Measurements from ENCODE around the gene ARFGEF3. TPM values are rescaled to one million over a fixed set of nuclear protein-coding genes. Genes with fewer than 3 reads are reported as not detected.

Gene ARFGEF3
- total and polyA plus RNA-seq, 4 donors: 4.7 to 28.1 (median 14.0) TPM

DNA sequence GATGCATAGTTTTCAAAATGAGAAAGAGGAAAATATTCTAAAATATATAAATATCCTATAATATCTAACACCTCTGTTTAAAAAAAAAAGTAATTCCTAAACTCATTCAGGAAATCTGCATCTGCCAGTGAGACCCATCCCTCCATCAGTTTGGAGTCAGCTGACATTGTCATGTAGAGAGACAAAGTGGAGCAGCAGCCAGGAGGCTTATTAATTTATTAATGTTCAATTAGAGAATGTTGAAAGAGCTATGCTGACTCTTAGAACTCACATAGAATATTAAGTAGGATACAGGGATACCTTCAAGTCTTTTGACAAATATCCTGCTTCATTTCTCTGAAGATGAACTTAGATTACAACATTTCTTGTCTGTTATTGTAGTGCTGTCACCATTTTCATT lies 41.8 kb upstream of the ARFGEF3 start:
- Histone ChIP-seq H3K9me3 (ENCODE audit: control insufficient read depth in 4 of 4, insufficient read depth in 3 of 4, low read length in 3 of 4) (no peaks in the 10 kb centered on the region), H3K4me3 (no peak overlapping the region), H3K9ac (ENCODE audit: insufficient read depth in 1 of 2, low read length in 2 of 2) (no peak overlapping the region), H3K4me1 (ENCODE audit: control insufficient read depth in 5 of 5, insufficient read depth in 5 of 5, low read length in 5 of 5) (no peaks in the 10 kb centered on the region), H3K36me3 (ENCODE audit: control insufficient read depth in 4 of 4, insufficient read depth in 4 of 4, low read length in 4 of 4) (no peaks in the 10 kb centered on the region), H3K27me3 (ENCODE audit: control insufficient read depth in 3 of 3, insufficient read depth in 3 of 3, low read length in 2 of 3) (no peaks in the 10 kb centered on the region), H3K27ac (ENCODE audit: low read depth in 1 of 2, low read length in 1 of 2) (no peak overlapping the region)
- no peak for TF ChIP-seq CTCF (IDR thresholded peaks at IDR 0.05; ENCODE audit: control extremely low read depth, extremely low read depth)
- ATAC-seq (ENCODE audit: insufficient read depth, low FRiP score) (no peak), DNase-seq (no peak)

DNA sequence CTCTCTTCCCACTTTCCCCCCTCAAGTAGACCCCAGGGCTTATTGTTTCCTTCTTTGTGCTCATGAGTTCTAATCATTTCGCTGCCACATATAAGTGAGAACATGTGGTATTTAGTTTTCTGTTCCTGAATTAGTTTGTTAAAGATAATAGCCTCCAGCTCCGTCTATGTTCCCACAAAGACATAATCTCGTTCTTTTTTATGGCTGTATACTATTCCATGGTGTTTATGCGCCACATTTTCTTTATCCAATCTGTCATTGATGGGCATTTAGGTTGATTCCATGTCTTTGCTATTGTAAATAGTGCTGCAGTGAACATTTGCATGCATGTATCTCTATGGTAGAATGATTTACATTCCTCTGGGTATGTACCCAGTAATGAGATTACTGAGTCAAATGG lies 37.6 kb upstream of the ARFGEF3 start:
- H3K9ac ChIP-seq (ENCODE audit: insufficient read depth in 1 of 2, low read length in 2 of 2): no peak overlapping the region
- no peak for ATAC-seq (ENCODE audit: insufficient read depth, low FRiP score)
- no peaks in the 10 kb centered on the region for H3K9me3 ChIP-seq (ENCODE audit: control insufficient read depth in 4 of 4, insufficient read depth in 3 of 4, low read length in 3 of 4)
- no peaks in the 10 kb centered on the region for H3K27me3 ChIP-seq (ENCODE audit: control insufficient read depth in 3 of 3, insufficient read depth in 3 of 3, low read length in 2 of 3)
- H3K36me3 ChIP-seq (ENCODE audit: control insufficient read depth in 4 of 4, insufficient read depth in 4 of 4, low read length in 4 of 4): no peaks in the 10 kb centered on the region
- H3K4me1 ChIP-seq (ENCODE audit: control insufficient read depth in 5 of 5, insufficient read depth in 5 of 5, low read length in 5 of 5): no peaks in the 10 kb centered on the region
- no peak overlapping the region for H3K27ac ChIP-seq (ENCODE audit: low read depth in 1 of 2, low read length in 1 of 2)
- no peak overlapping the region for H3K4me3 ChIP-seq
- WGBS, 2 donors: 85 to 96% methylated on average over 4 of the region's 4 CpGs
- TF ChIP-seq CTCF (IDR thresholded peaks at IDR 0.05; ENCODE audit: control extremely low read depth, extremely low read depth): no peak
- DNase-seq: no peak

DNA sequence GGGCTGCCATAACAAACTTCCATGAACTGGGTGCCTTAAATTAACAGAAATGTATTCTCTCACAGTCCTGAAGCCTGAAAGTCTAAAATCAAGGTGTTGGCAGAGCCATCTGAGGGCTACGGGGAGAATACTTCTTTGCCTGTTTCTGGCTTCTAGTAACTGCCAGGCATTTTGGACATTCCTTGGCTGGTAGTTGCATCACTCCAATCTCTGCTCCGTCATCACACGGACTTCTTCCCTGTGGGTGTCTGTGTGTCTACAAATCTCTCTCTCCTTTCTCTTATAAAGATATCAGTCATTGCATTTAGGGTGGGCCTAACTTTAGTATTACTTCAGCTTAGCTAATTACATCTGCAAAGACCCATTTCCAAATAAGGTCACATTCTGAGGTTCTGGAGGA lies 33.6 kb upstream of the ARFGEF3 start:
- Histone ChIP-seq H3K27ac (ENCODE audit: low read depth in 1 of 2, low read length in 1 of 2) (no peak overlapping the region), H3K36me3 (ENCODE audit: control insufficient read depth in 4 of 4, insufficient read depth in 4 of 4, low read length in 4 of 4) (no peaks in the 10 kb centered on the region), H3K9ac (ENCODE audit: insufficient read depth in 1 of 2, low read length in 2 of 2) (no peak overlapping the region), H3K27me3 (ENCODE audit: control insufficient read depth in 3 of 3, insufficient read depth in 3 of 3, low read length in 2 of 3) (no peaks in the 10 kb centered on the region), H3K9me3 (ENCODE audit: control insufficient read depth in 4 of 4, insufficient read depth in 3 of 4, low read length in 3 of 4) (no peaks in the 10 kb centered on the region), H3K4me1 (ENCODE audit: control insufficient read depth in 5 of 5, insufficient read depth in 5 of 5, low read length in 5 of 5) (no peaks in the 10 kb centered on the region), H3K4me3 (no peak overlapping the region)
- ATAC-seq (ENCODE audit: insufficient read depth, low FRiP score) (no peak), DNase-seq (no peak)
- 92 to 95% methylated on average over 3 of the region's 3 CpGs for WGBS, 2 donors
- no peak for TF ChIP-seq CTCF (IDR thresholded peaks at IDR 0.05; ENCODE audit: control extremely low read depth, extremely low read depth)

GRCh38 chr6:138129190-138129589 lies 32.5 kb upstream of the ARFGEF3 start:
- ATAC-seq (ENCODE audit: insufficient read depth, low FRiP score) (no peak), DNase-seq (no peak)
- no peak overlapping the region for H3K27ac ChIP-seq (ENCODE audit: low read depth in 1 of 2, low read length in 1 of 2)
- H3K27me3 ChIP-seq (ENCODE audit: control insufficient read depth in 3 of 3, insufficient read depth in 3 of 3, low read length in 2 of 3): no peaks in the 10 kb centered on the region
- no peak overlapping the region for H3K4me3 ChIP-seq
- no peaks in the 10 kb centered on the region for H3K4me1 ChIP-seq (ENCODE audit: control insufficient read depth in 5 of 5, insufficient read depth in 5 of 5, low read length in 5 of 5)
- H3K36me3 ChIP-seq (ENCODE audit: control insufficient read depth in 4 of 4, insufficient read depth in 4 of 4, low read length in 4 of 4): no peaks in the 10 kb centered on the region
- 95 to 98% methylated on average over 8 of the region's 8 CpGs for WGBS, 2 donors
- no peak overlapping the region for H3K9ac ChIP-seq (ENCODE audit: insufficient read depth in 1 of 2, low read length in 2 of 2)
- H3K9me3 ChIP-seq (ENCODE audit: control insufficient read depth in 4 of 4, insufficient read depth in 3 of 4, low read length in 3 of 4): no peaks in the 10 kb centered on the region
- TF ChIP-seq CTCF (IDR thresholded peaks at IDR 0.05; ENCODE audit: control extremely low read depth, extremely low read depth): no peak

Data from lung (tissue), 12 donors.